GM12878 (cell line): ENCODE results near the gene PCDHA3. TPM values are rescaled to one million over a fixed set of nuclear protein-coding genes. Genes with fewer than 3 reads are reported as not detected.
A peak's percentile ranks its signal among the peaks of the same experiment; 100 is the strongest.

Experiments used
- ATAC-seq: fragments of 200-7000 bp; cut with Tn5 transposase; 3 replicates; pipeline ENCODE4 v1.9.1; 2020; ENCODE audit warnings: mild to moderate bottlenecking, moderate library complexity
- BruUV-seq: library from RNA; stranded (reverse); fragments of 400-500 nt; replicated peaks from 2 replicates; lab custom pipeline; 2021; lab: Mats Ljungman, UMichigan
- CTCF ChIA-PET: fragments of 300-600 bp; sonication (Branson Sonifier 250); formaldehyde crosslinking; extraction: SDS; loops from one replicate; lab custom pipeline; 2021; ENCODE audit warnings: inconsistent platforms; lab: Yijun Ruan, JAX
- POLR2A ChIA-PET: fragments of 350-600 bp; formaldehyde crosslinking; extraction: SDS; loops from one replicate; lab custom pipeline; 2021; ENCODE audit warnings: inconsistent platforms; lab: Charles Lee
- RAD21 ChIA-PET: fragments of 300-600 bp; sonication (Branson Sonifier 250); formaldehyde crosslinking; loops from one replicate; lab custom pipeline; 2023; ENCODE audit warnings: antibody characterized with exemption; ENCODE audit not compliant: unreplicated experiment; lab: Charles Lee
- SMC1A ChIA-PET: fragments of 300-600 bp; sonication (Branson Sonifier 250); formaldehyde crosslinking; loops from one replicate; lab custom pipeline; 2023; ENCODE audit not compliant: unreplicated experiment, uncharacterized antibody; lab: Charles Lee
- DNase-seq: peaks from one replicate; pipeline ENCODE4 v3.0.0-alpha.2; 2011; ENCODE audit warnings: low read depth, low spot score
- FAIRE-seq: peaks from 3 replicates; lab custom pipeline; 2011; peaks lifted over from hg19 to GRCh38; lab: Jason Lieb, UNC
- H2AFZ ChIP-seq: 2 replicates; pipeline ENCODE4 v1.6.0; 2011; ENCODE audit warnings: low read depth, low read length, control low read depth; ENCODE audit not compliant: control insufficient read depth
- H3K27ac ChIP-seq: 2 replicates; pipeline ENCODE4 v1.5.1; 2011; ENCODE audit warnings: control low read depth; ENCODE audit not compliant: control insufficient read depth, insufficient read depth
- H3K27me3 ChIP-seq, 2 experiments: replicated peaks in 1 of 2; 2 replicates each; pipeline versions ENCODE4 v1.6.0 to v1.6.1; 2011; ENCODE audit warnings: low read length in 1 of 2; ENCODE audit not compliant: control insufficient read depth in 2 of 2, insufficient read depth in 2 of 2
- H3K36me3 ChIP-seq, 2 experiments: 2 replicates each; pipeline ENCODE4 v1.5.1; 2011; ENCODE audit warnings: low read length in 1 of 2; ENCODE audit not compliant: control insufficient read depth in 2 of 2, insufficient read depth in 2 of 2
- H3K4me1 ChIP-seq: 2 replicates; pipeline ENCODE4 v1.6.1; 2011; ENCODE audit warnings: mild to moderate bottlenecking, low read length, moderate library complexity, mixed read lengths; ENCODE audit not compliant: control insufficient read depth, insufficient read depth
- H3K4me2 ChIP-seq: 2 replicates; pipeline ENCODE4 v1.6.0; 2011; ENCODE audit warnings: control low read depth; ENCODE audit not compliant: control insufficient read depth, insufficient read depth
- H3K4me3 ChIP-seq: fragments of 200-600 bp; sonication (generic); 2 replicates; pipeline ENCODE4 v1.5.1; 2016
- H3K79me2 ChIP-seq: 2 replicates; pipeline ENCODE4 v1.6.0; 2011; ENCODE audit warnings: low read length; ENCODE audit not compliant: control insufficient read depth, insufficient read depth
- H3K9ac ChIP-seq: 2 replicates; pipeline ENCODE4 v1.8.0; 2011; ENCODE audit warnings: low read length, control low read depth, mixed read lengths; ENCODE audit not compliant: control insufficient read depth, insufficient read depth
- H3K9me3 ChIP-seq: replicated peaks from 3 replicates; pipeline ENCODE4 v1.5.1; 2011; ENCODE audit warnings: mild to moderate bottlenecking, low read length; ENCODE audit not compliant: control insufficient read depth, insufficient read depth
- H4K20me1 ChIP-seq: 2 replicates; pipeline ENCODE4 v1.6.0; 2011; ENCODE audit not compliant: control insufficient read depth, insufficient read depth
- ASH2L ChIP-seq: fragments of 300-600, 200-600 bp; sonication (generic); IDR thresholded peaks from 2 replicates; pipeline ENCODE4 v1.6.1; 2017; ENCODE audit warnings: low read depth, mild to moderate bottlenecking, borderline replicate concordance
- BCLAF1 ChIP-seq: fragments of 450-650 bp; IDR thresholded peaks from 2 replicates; pipeline ENCODE4 v1.6.1; 2017; ENCODE audit warnings: antibody characterized with exemption, mild to moderate bottlenecking, moderate library complexity
- E4F1 ChIP-seq: fragments of 450-650 bp; IDR thresholded peaks from 2 replicates; pipeline ENCODE4 v1.6.1; 2018; ENCODE audit warnings: borderline replicate concordance, mild to moderate bottlenecking; ENCODE audit not compliant: partially characterized antibody
- LARP7 ChIP-seq: fragments of 450-650 bp; IDR thresholded peaks from 2 replicates; pipeline ENCODE4 v1.6.1; 2017; ENCODE audit warnings: mild to moderate bottlenecking
- RELB ChIP-seq: fragments of 450-650 bp; IDR thresholded peaks from 2 replicates; pipeline ENCODE4 v1.6.1; 2017; ENCODE audit warnings: low read depth, mild to moderate bottlenecking, moderate library complexity
- SMAD5 ChIP-seq: IDR thresholded peaks from 2 replicates; pipeline ENCODE4 v1.6.1; 2016; ENCODE audit warnings: antibody characterized with exemption, low read depth
- TCF7 ChIP-seq: IDR thresholded peaks from 2 replicates; pipeline ENCODE4 v1.6.1; 2014; ENCODE audit warnings: antibody characterized with exemption, borderline replicate concordance
- YY1 ChIP-seq: IDR thresholded peaks from 2 replicates; pipeline ENCODE4 v1.6.1; 2011; ENCODE audit warnings: low read depth, mild to moderate bottlenecking, low read length
- ZNF592 ChIP-seq: fragments of 450-650 bp; IDR thresholded peaks from 2 replicates; pipeline ENCODE4 v1.6.1; 2017; ENCODE audit warnings: mild to moderate bottlenecking, moderate library complexity
- WGBS: methylation state at CpG from one replicate; pipeline ENCODE4 v1.1.6; 2016; ENCODE audit warnings: low lambda C conversion rate; ENCODE audit not compliant: insufficient replicate concordance, insufficient coverage; ENCODE audit errors: missing lambda C conversion rate; 5-methylcytosine and 5-hydroxymethylcytosine counted together
- in situ Hi-C: fragments of 300-500 bp; cut with MboI; formaldehyde crosslinking; loops from 9 replicates; pipeline ENCODE4 v1.14.3; 2018; ENCODE audit warnings: mixed read lengths
- intact Hi-C: fragments of 100-400 bp; cut with micrococcal nuclease; formaldehyde crosslinking; loops from one replicate; pipeline ENCODE4 v1.14.2; 2022; ENCODE audit not compliant: unreplicated experiment
- polyA plus RNA-seq, 11 experiments: library from polyadenylated mRNA; depleted of rRNA in 4 of 11; unstranded in 6 of 11; stranded (reverse) in 5 of 11; fragments of >200 nt; fragmentation: Nextera tagmentation in 4 of 11; fragmentation: Illumina TruSeq in 1 of 11; extraction: Ambion mirVana in 4 of 11; extraction: Trizol in 1 of 11; gene quantifications; 1 replicate in 1 of 11; 2 replicates in 10 of 11; pipeline versions ENCODE4 v1.2.1 to v1.2.3, GENCODE V29; 2011 to 2016; ENCODE audit warnings: inconsistent platforms in 2 of 11, missing spikeins in 2 of 11, low read depth in 1 of 11
- total RNA-seq, 4 experiments: library from RNA; depleted of rRNA in 3 of 4; stranded (reverse); fragments of >200 nt in 3 of 4; fragmentation: Illumina TruSeq in 1 of 4; extraction: Trizol in 1 of 4; gene quantifications; 2 replicates each; pipeline versions ENCODE4 v1.2.1 to v1.2.3, GENCODE V29; 2013 to 2021

The PCDHA3 gene
- total and polyA plus RNA-seq, 10 of the 15 experiments (the other 5 are each of a cell fraction or from before 2014, with no cell fraction given) = 0.01 to 0.04 TPM; not detected in 8

GRCh38 chr5:140764177-140764973, 36.5 kb upstream of the PCDHA3 start (continued):
- TF ChIP-seq RELB = 0 out of 2 replicates have a peak, but pooled peaks have one; percentile 30

- no peaks in the 10 kb centered on the region for H3K36me3 ChIP-seq
- no peak overlapping the region for H3K27ac ChIP-seq
- DNase-seq (no peak), FAIRE-seq (no peak), ATAC-seq (no peak)
- H3K4me1 ChIP-seq = no peaks in the 10 kb centered on the region
- CTCF ChIA-PET = no interaction called here
- intact Hi-C loops (no loop called here), in situ Hi-C loops (no loop called here)
- no peaks in the 10 kb centered on the region for H3K79me2 ChIP-seq
- H2AFZ ChIP-seq = no peak overlapping the region
- no peak overlapping the region for H3K9ac ChIP-seq
- POLR2A ChIA-PET = no interaction called here
- no peak overlapping the region for H3K4me2 ChIP-seq
- H3K9me3 ChIP-seq = peaks cover 5% of the 10 kb centered on the region
- H4K20me1 ChIP-seq = no peaks in the 10 kb centered on the region
- H3K4me3 ChIP-seq = no peak overlapping the region
- 38% methylated on average over 4 of the region's 4 CpGs for WGBS
- no peaks in the 10 kb centered on the region for H3K27me3 ChIP-seq
- BruUV-seq = no TSS peak
- RAD21 ChIA-PET = no interaction called here
- SMC1A ChIA-PET = no interaction called here
- TF ChIP-seq BCLAF1 (no peak), E4F1 (no peak), TCF7 (no peak), LARP7 (no peak), YY1 (no peak), ZNF592 (no peak), SMAD5 (no peak), ASH2L (no peak)
Observed at GRCh38 chr5:140767444-140767843, 33.4 kb upstream of the PCDHA3 start.
